ENCODE results near the gene CGREF1. TPM values are rescaled to one million over a fixed set of nuclear protein-coding genes. Genes with fewer than 3 reads are reported as not detected.

CGREF1 gene
- total and polyA plus RNA-seq, 2 donors (not counting 3 experiments of a cell fraction or from before 2014, with no cell fraction given): 2.9 to 5.8 TPM

DNA sequence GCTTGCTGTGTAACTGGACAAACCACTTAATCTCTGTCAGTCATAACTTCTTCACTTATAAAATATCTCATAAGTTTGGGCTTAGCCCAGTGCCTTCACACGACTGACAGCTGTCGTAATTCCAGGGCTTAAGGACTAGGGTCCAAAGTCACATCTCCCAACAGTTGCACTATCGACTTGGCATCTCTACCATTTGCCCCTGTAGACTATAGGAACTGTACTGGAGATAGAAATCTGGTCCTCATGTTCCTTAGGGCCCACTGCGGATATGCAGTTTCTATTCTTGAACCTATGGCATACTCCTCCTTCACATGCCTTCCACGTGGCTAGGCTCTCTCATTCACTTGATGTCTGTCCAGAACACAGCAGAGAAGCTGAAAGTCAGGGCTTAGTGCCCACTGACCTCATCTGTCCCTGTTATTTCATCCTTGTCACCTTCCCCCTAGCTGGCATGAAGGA, 7.4 kb upstream of the CGREF1 start:
- Histone ChIP-seq H3K9me3 (replicated peaks; ENCODE audit: control insufficient read depth, insufficient read depth, low read length) (no peaks in the 10 kb centered on the region), H3K27me3 (ENCODE audit: control insufficient read depth in 2 of 2, insufficient read depth in 2 of 2, low read length in 2 of 2) (peaks cover 8 to 11% of the 10 kb centered on the region in 2 experiments), H3K36me3 (ENCODE audit: control insufficient read depth in 2 of 2, extremely low read depth in 1 of 2, insufficient read depth in 2 of 2, low read length in 2 of 2) (peaks cover 0 to 12% of the 10 kb centered on the region in 2 experiments), H3K27ac (ENCODE audit: insufficient read depth, low read depth, low read length) (no peak overlapping the region), H3K4me1 (ENCODE audit: control insufficient read depth, extremely low read depth, insufficient read depth, low read length) (no peaks in the 10 kb centered on the region), H3K4me2 (ENCODE audit: insufficient read depth, low read length) (no peak overlapping the region), H2AFZ (ENCODE audit: low read depth, low read length) (no peak overlapping the region), H4K20me1 (replicated peaks; ENCODE audit: control insufficient read depth, extremely low read depth, insufficient read depth, low read length) (no peaks in the 10 kb centered on the region), H3K4me3 (replicated peaks in 1 of 3; ENCODE audit: insufficient read depth in 1 of 3, low read depth in 1 of 3, low read length in 3 of 3) (no peak overlapping the region), H3K79me2 (ENCODE audit: control insufficient read depth, insufficient read depth, low read length) (no peaks in the 10 kb centered on the region), H3K9ac (replicated peaks; ENCODE audit: extremely low read depth, insufficient read depth, low read length) (no peak overlapping the region), H3K9me1 (replicated peaks; ENCODE audit: control insufficient read depth, extremely low read depth, insufficient read depth, low read length) (no peaks in the 10 kb centered on the region)
- ChIA-PET CTCF (interaction anchor here (1.1 kb wide), 1 partner anchor 43 kb away, joined by 3 read pairs; no protein-coding TSS in a partner anchor), POLR2A (no interaction called here)
- dilution Hi-C loops (cut with MboI; ENCODE audit: extremely low pct_ligation_motif_present, low sequenced_read_pairs) (no loop called here), intact Hi-C loops (cut with micrococcal nuclease) (no loop called here)
- TF ChIP-seq JUN (IDR thresholded peaks at IDR 0.05; ENCODE audit: borderline replicate concordance, insufficient read depth, insufficient read length, low read depth) (no peak), MYC (IDR thresholded peaks at IDR 0.05; ENCODE audit: low read depth, low read length) (no peak), POLR2A (IDR thresholded peaks at IDR 0.05; ENCODE audit: low read depth, low read length) (no peak), FOS (IDR thresholded peaks at IDR 0.05; ENCODE audit: borderline replicate concordance, insufficient read depth, low read length) (no peak), EZH2 (IDR thresholded peaks at IDR 0.05; ENCODE audit: borderline replicate concordance, low read depth, low read length, severe bottlenecking) (no peak), GATA2 (IDR thresholded peaks at IDR 0.05; ENCODE audit: insufficient read depth, insufficient read length, low read depth, low read length) (no peak), POLR2AphosphoS5 (IDR thresholded peaks at IDR 0.05; ENCODE audit: insufficient read depth, low read depth, low read length) (no peak)
- TF ChIP-seq, protein P1, sequence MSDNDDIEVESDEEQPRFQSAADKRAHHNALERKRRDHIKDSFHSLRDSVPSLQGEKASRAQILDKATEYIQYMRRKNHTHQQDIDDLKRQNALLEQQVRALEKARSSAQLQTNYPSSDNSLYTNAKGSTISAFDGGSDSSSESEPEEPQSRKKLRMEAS (IDR thresholded peaks at IDR 0.05; ENCODE audit: insufficient read depth, insufficient read length): no peak
- TF ChIP-seq, protein P2, sequence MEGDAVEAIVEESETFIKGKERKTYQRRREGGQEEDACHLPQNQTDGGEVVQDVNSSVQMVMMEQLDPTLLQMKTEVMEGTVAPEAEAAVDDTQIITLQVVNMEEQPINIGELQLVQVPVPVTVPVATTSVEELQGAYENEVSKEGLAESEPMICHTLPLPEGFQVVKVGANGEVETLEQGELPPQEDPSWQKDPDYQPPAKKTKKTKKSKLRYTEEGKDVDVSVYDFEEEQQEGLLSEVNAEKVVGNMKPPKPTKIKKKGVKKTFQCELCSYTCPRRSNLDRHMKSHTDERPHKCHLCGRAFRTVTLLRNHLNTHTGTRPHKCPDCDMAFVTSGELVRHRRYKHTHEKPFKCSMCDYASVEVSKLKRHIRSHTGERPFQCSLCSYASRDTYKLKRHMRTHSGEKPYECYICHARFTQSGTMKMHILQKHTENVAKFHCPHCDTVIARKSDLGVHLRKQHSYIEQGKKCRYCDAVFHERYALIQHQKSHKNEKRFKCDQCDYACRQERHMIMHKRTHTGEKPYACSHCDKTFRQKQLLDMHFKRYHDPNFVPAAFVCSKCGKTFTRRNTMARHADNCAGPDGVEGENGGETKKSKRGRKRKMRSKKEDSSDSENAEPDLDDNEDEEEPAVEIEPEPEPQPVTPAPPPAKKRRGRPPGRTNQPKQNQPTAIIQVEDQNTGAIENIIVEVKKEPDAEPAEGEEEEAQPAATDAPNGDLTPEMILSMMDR (IDR thresholded peaks at IDR 0.05; ENCODE audit: extremely low read depth in 1 of 2, insufficient read depth in 1 of 2, low read depth in 1 of 2, low read length in 2 of 2): no peak
- FAIRE-seq: no peak
- DNase-seq (ENCODE audit: low read depth, low spot score): no peak
- no TSS peak for BruUV-seq (replicated peaks)

Data from endothelial cell of umbilical vein (primary cell).